K562 treated with DMSO at 1 percent for 4 hours (cell line): ENCODE results near the gene TAGAP. TPM values are rescaled to one million over a fixed set of nuclear protein-coding genes. Genes with fewer than 3 reads are reported as not detected.

Experiments used
- total RNA-seq: library from RNA; unstranded; fragments of 300-600 nt; gene quantifications from 2 replicates; pipeline ENCODE4 v1.2.3, GENCODE V29; 2022; ENCODE audit not compliant: insufficient read depth

Gene TAGAP
- not detected in 2 replicates for total RNA-seq

GRCh38 chr6:159044899-159045727, at the start of gene TAGAP:
Gene TAGAP, minus strand, starts transcription at chr6:159044991. Its CDS starts 845 bp downstream, at chr6:159044146.

GRCh38 chr6:158999666-159000403, 45.0 kb downstream of the TAGAP start, which contains the start of gene RSPH3:
Gene RSPH3, minus strand, starts transcription at chr6:159000202. Its CDS starts 652 bp downstream, at chr6:158999550.

Other genes with a start within 250 kb of the TAGAP start
- 132 and 144 TPM in 2 replicates for gene EZR, start 225.6 kb downstream of the TAGAP start, total RNA-seq
- 4.5 and 5.4 TPM in 2 replicates for gene RSPH3, start 44.8 kb downstream of the TAGAP start, total RNA-seq
- not detected in 2 replicates for gene FNDC1, start 124.4 kb upstream of the TAGAP start, total RNA-seq